HepG2 (cell line): Measurements from ENCODE around the gene GJC1. TPM values are rescaled to one million over a fixed set of nuclear protein-coding genes. Genes with fewer than 3 reads are reported as not detected.

Experiments used
- BCL6 ChIP-seq: IDR thresholded peaks from 2 replicates; pipeline ENCODE4 v1.6.1; 2016; ENCODE audit warnings: missing genetic modification reagents, missing compliant biosample characterization
- EHMT2 ChIP-seq: fragments of 200-600 bp; sonication (generic); IDR thresholded peaks from 2 replicates; pipeline ENCODE4 v1.7.0; 2017; ENCODE audit warnings: antibody characterized with exemption, low read depth, low read length, borderline replicate concordance
- ETV5 ChIP-seq: IDR thresholded peaks from 2 replicates; pipeline ENCODE4 v1.6.1; 2018; ENCODE audit warnings: missing biosample characterization, missing genetic modification reagents, inconsistent platforms, borderline replicate concordance
- GFI1 ChIP-seq: sonication (generic); formaldehyde crosslinking; IDR thresholded peaks from 2 replicates; pipeline ENCODE4 v1.5.0; 2020; ENCODE audit warnings: missing genetic modification reagents, mild to moderate bottlenecking, borderline replicate concordance
- GZF1 ChIP-seq: sonication (generic); formaldehyde crosslinking; IDR thresholded peaks from 2 replicates; pipeline ENCODE4 v1.5.1; 2020; ENCODE audit warnings: mild to moderate bottlenecking, missing genetic modification reagents
- LCORL ChIP-seq, 2 experiments: fragments of 450-650 bp in 1 of 2; sonication (generic) in 1 of 2; formaldehyde crosslinking in 1 of 2; IDR thresholded peaks; 2 replicates each; pipeline versions ENCODE4 v1.5.0 to v1.6.1; 2017 to 2020; ENCODE audit warnings: antibody characterized with exemption in 1 of 2, missing genetic modification reagents in 1 of 2
- MIXL1 ChIP-seq: IDR thresholded peaks from 2 replicates; pipeline ENCODE4 v1.6.1; 2016
- MLLT10 ChIP-seq: sonication (generic); formaldehyde crosslinking; IDR thresholded peaks from 2 replicates; pipeline ENCODE4 v1.4.0; 2020; ENCODE audit warnings: missing genetic modification reagents
- NFKB2 ChIP-seq: sonication (generic); formaldehyde crosslinking; IDR thresholded peaks from 2 replicates; pipeline ENCODE4 v1.4.0; 2020; ENCODE audit warnings: missing genetic modification reagents, borderline replicate concordance
- REL ChIP-seq: sonication (generic); formaldehyde crosslinking; conservative IDR thresholded peaks from 2 replicates; pipeline ENCODE4 v1.8.0; 2022; ENCODE audit warnings: mild to moderate bottlenecking, missing genetic modification reagents, moderate library complexity
- RERE ChIP-seq: IDR thresholded peaks from 2 replicates; pipeline ENCODE4 v1.6.1; 2016; ENCODE audit warnings: low read depth, missing genetic modification reagents, missing compliant biosample characterization
- RXRA ChIP-seq: sonication (generic); formaldehyde crosslinking; IDR thresholded peaks from 2 replicates; pipeline ENCODE4 v1.5.1; 2020; ENCODE audit warnings: missing genetic modification reagents
- SNRNP70 ChIP-seq: fragments of 200-400 bp; formaldehyde crosslinking; IDR thresholded peaks from 2 replicates; pipeline ENCODE4 v1.6.1; 2017; ENCODE audit warnings: mild to moderate bottlenecking, low read depth, low read length, moderate library complexity
- SRF ChIP-seq: IDR thresholded peaks from 2 replicates; pipeline ENCODE4 v1.6.1; 2011; ENCODE audit warnings: mild to moderate bottlenecking, low read depth, low read length, moderate library complexity
- TGIF2 ChIP-seq: IDR thresholded peaks from 2 replicates; pipeline ENCODE4 v1.6.1; 2016; ENCODE audit warnings: control low read depth, missing compliant biosample characterization
- XBP1 ChIP-seq: sonication (generic); formaldehyde crosslinking; IDR thresholded peaks from 2 replicates; pipeline ENCODE4 v1.5.0; 2020; ENCODE audit warnings: missing genetic modification reagents
- ZBTB7A ChIP-seq: sonication (generic); formaldehyde crosslinking; IDR thresholded peaks from 2 replicates; pipeline ENCODE4 v1.8.0; 2022; ENCODE audit warnings: mild to moderate bottlenecking, missing genetic modification reagents
- ZBTB7B ChIP-seq: sonication (generic); formaldehyde crosslinking; IDR thresholded peaks from 2 replicates; pipeline ENCODE4 v1.4.0; 2020; ENCODE audit warnings: missing genetic modification reagents
- ZFP90 ChIP-seq: sonication (generic); formaldehyde crosslinking; IDR thresholded peaks from 2 replicates; pipeline ENCODE4 v1.8.0; 2022; ENCODE audit warnings: missing genetic modification reagents, mild to moderate bottlenecking, inconsistent platforms, borderline replicate concordance
- ZNF501 ChIP-seq: sonication (generic); formaldehyde crosslinking; IDR thresholded peaks from 2 replicates; pipeline ENCODE4 v1.5.1; 2020; ENCODE audit warnings: mild to moderate bottlenecking, moderate library complexity, missing genetic modification reagents
- ZNF598 ChIP-seq: sonication (generic); formaldehyde crosslinking; IDR thresholded peaks from 2 replicates; pipeline ENCODE4 v1.5.1; 2020; ENCODE audit warnings: mild to moderate bottlenecking, missing genetic modification reagents, borderline replicate concordance
- ZNF691 ChIP-seq: sonication (generic); formaldehyde crosslinking; IDR thresholded peaks from 2 replicates; pipeline ENCODE4 v1.4.0; 2020; ENCODE audit warnings: missing genetic modification reagents, low read depth, mild to moderate bottlenecking, borderline replicate concordance
- polyA plus RNA-seq, 8 experiments: library from polyadenylated mRNA; depleted of rRNA in 3 of 8; stranded (reverse) in 7 of 8; unstranded in 1 of 8; fragments of >200 nt; fragmentation: Illumina TruSeq in 4 of 8; extraction: Trizol in 4 of 8; gene quantifications; 2 replicates each; pipeline versions ENCODE4 v1.2.1 to v1.2.3, GENCODE V29; 2011 to 2016; ENCODE audit warnings: low read depth in 4 of 8, missing spikeins in 1 of 8, mixed read lengths in 1 of 8; ENCODE audit not compliant: insufficient read depth in 1 of 8
- total RNA-seq, 5 experiments: library from RNA; depleted of rRNA; stranded (reverse); fragments of >200 nt; fragmentation: Illumina TruSeq; extraction: Trizol; gene quantifications; 2 replicates each; pipeline ENCODE4 v1.2.3, GENCODE V29; 2016; ENCODE audit warnings: low read depth in 1 of 5

GJC1 gene
- total and polyA plus RNA-seq, 2 of the 13 experiments (the other 11 are each of a cell fraction or from before 2014, with no cell fraction given): 1.7 TPM

GRCh38 chr17:44863061-44863918 is 33.2 kb upstream of the GJC1 start (continued):
- no peak for TF ChIP-seq GZF1 (CRISPR knock-in tag)
- TF ChIP-seq GFI1 (CRISPR knock-in tag): no peak
- TF ChIP-seq ZNF691 (CRISPR knock-in tag): no peak
- no peak for TF ChIP-seq LCORL (IDR thresholded peaks at IDR 0.05)
- 0 out of 2 replicates have a peak, but pooled peaks have one; percentile 25 for TF ChIP-seq LCORL (CRISPR knock-in tag; IDR thresholded peaks at IDR 0.05)
- TF ChIP-seq MLLT10 (CRISPR knock-in tag): no peak
- no peak for TF ChIP-seq RXRA (CRISPR knock-in tag)
- TF ChIP-seq EHMT2: no peak
- TF ChIP-seq BCL6 (CRISPR knock-in tag): no peak
- TF ChIP-seq ZNF501 (CRISPR knock-in tag): no peak
- peak; percentile 36; the same call in 1 of the 2 replicates for TF ChIP-seq MIXL1 (CRISPR knock-in tag)
- no peak for TF ChIP-seq ZBTB7B (CRISPR knock-in tag)
- no peak for TF ChIP-seq ZBTB7A
- TF ChIP-seq TGIF2 (CRISPR knock-in tag): no peak
- no peak for TF ChIP-seq SRF
- 0 out of 2 replicates have a peak, but pooled peaks have one; percentile 7 for TF ChIP-seq ETV5 (CRISPR knock-in tag)
- no peak for TF ChIP-seq ZNF598 (CRISPR knock-in tag)
- no peak for TF ChIP-seq SNRNP70
- TF ChIP-seq REL: no peak
- TF ChIP-seq XBP1 (CRISPR knock-in tag): no peak
- TF ChIP-seq NFKB2 (CRISPR knock-in tag): no peak
- no peak for TF ChIP-seq ZFP90 (CRISPR knock-in tag)
- no peak for TF ChIP-seq RERE
